Suppressor macrophage treated with lipopolysaccharide for 1 hour (primary cell): ENCODE data around the gene FXYD6.

Experiments used
- DNase-seq, 3 donors: peaks; one replicate each; pipeline ENCODE4 v3.0.0-alpha.2; 2020 to 2022

The FXYD6 gene

DNA sequence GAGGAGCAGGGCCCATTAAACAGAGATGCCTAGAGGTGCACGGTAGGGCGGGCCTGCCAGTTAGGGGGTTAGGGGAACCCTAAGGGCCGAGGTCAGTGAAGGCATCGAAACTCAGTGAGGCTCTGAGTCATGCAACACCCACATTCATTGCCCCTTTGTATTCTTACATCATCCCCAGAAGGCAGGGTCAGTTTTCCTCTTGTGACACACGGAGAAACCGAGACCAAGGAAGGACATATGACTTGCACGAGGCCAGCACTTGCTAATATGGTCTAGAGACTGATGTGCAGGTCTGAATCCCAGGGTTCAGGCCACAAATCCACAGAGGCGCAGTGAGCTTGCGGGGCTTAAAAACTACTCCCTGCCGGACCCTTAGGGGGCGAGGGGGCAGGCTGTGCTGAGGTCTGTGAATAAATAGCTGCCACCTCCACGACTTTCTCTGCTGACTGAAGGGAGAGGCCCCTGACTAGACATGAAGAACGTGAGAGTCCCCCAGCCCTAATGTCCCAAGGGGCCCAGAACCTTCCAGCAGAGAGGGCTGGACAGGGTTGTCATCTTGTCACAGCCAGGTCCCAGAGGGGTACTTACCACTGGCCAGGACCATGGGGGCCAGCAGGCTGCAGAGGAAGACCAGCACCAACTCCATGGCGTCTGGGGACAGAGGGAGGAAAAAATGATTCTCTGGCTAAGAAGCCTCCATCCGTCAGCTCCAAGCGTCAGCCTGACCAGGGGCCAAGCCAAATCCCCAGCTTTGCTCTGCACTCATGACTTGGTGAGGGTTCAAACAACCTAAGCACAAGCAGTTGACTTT is 34.1 kb downstream of the FXYD6 start:
- DNase-seq, result peak; percentile 95 to 99 (median 98)

DNA sequence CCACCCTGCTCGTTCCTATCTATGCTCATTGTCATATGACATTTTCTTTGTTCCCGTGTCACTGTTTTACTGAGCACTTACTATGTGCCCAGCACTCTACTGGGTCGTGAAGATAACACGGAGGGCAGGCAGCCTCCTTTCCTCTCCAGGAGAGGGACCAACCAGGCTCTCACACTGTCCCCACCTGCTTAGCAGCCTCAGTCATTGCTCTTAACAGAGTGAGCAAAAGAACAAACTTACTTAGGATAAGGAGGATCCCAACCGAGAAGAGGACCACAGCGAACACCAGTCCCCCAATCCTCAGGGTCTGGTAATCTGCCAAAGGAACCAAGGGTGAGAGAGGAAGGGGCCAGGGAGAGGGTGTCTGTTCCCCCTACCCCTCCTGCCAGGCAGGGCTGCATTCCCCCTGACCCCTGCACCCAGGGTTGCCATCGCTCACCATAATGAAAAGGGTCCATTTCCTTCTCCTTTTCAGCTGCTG is 34.9 kb downstream of the FXYD6 start:
- DNase-seq, result peak; percentile 47 to 55 (median 55)

DNA sequence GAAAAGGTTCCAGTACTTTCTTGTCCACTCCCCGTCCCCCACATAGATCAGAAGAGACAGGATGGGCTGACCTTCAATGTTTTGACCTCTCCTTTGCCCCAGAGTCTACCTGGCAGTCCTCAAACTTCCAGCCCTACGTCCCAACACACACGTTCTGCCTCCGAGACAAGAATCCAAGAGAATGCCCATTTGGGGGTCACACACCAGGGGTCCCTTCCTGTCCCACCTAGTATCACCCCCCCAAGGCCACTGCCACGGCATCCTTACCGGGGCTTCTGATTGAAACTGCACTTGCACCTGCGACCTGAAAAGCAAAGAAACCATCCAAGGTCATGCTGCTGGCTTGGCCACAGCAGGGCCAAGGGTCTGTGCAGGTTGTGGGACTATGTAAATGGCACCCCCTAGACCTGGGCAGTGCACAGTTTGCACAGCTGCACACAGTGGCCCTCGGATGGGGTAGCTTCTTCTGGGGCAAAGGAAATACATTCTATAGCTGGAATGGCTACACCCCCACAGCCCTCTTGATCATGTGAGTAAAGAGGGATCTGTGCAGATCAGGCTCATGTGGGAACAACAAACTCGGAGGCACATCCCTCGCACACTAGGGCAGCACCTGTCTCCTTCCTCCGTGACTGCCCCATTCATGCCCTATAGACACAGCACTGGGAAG is 35.4 kb downstream of the FXYD6 start:
- no peak for DNase-seq

DNA sequence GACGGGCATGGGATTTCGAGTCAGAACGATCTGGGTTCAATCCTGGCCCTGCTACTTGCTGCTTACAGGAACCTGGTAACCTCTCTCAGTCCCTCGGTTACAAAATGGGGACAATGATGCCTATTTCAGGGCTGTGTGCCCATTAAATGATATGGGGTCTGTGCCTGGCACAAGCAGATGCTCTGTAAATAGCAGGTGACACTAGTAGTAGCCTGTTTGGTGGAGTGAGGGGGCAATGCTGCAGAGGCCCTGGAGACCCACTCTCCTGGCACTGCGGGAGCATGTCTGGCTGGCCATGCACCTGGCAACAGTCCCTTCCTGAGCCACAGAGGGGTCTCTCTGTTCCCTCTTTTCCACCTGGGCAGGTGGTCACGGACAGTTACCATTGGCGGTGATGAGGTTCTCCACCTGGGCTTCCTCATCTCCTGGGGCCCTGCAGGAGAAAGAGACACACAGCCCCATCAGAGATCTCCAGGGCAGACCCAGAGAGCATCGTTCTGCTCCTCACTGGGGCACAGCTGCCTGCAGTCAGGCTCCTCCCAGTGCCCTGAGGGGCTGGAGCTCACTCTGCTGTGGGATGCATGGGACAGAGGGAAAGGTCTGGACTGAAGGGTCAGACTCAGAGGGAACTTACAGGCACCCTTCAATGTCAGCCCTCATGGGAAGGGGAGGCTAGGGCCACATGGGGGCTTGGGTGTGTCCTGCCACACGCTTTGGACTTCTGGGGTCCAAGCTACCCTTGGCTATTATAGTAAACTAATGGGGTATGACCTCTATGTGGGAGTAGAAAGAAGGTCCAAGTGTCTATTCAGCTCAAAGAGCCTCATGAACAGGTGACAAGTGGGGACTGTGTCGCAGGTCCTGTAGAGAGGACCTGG is 36.3 kb downstream of the FXYD6 start:
- DNase-seq, result no peak

DNA sequence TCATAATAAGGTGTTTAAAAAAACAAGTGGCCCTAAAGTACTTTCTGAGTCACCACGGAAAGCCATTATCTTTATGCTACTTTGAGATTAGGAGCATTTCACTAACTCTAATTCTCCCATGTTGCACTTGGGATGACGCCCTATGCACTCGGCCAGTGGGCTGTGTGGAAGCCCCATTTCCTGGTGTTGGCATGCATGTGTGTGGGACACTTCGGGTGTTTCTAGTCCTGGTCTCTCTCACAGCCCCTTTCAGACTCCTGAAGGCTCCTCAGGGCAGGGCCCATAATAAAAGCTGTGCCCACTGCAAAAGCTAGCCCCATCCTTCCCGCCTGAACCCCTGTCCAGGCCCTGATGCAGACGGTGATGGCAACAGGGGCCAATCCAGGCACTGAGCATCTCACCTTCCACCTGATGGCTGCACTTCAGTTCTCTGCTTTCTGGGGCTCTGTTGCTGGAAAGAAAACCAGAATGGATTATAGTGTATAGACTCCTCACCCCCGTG is 37.0 kb downstream of the FXYD6 start:
- DNase-seq, result no peak

DNA sequence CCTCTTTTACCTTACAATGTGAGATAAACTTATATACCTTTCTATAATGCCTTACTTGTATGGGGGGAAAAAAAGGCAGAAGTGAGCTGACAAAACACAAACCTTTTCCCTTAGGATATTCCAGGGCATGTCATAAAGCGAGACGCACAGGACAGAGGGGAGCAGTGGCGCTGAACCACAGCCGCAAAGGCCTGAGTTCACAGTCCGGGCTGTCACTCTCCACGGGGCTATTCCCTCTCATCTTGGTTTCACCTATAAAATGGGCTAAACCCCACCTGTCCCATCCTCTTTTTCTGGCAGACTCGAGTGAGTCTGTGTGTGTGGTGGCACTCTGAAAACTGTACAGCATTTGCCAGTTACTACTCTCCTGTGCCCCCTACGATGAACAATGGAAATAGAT is 37.6 kb downstream of the FXYD6 start:
- DNase-seq, result no peak

DNA sequence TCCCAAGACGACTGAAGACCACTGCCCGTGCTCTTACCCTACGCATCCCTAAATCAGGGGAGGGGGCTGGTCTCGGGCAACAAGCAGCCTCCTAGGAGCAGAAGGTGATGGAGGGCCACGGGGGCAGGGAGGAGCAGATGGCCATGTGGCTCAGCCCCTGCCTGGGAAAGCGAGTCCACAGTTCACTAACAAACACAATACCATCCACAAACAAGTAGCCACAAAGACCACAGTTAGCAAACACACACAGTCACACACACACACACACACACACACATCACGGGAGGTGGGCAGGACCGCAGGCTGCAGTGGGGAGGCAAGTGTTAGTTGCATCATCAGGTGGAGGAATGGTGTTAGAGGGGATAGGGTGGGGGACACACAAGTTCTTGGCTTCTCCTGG is 38.7 kb downstream of the FXYD6 start:
- no peak for DNase-seq

DNA sequence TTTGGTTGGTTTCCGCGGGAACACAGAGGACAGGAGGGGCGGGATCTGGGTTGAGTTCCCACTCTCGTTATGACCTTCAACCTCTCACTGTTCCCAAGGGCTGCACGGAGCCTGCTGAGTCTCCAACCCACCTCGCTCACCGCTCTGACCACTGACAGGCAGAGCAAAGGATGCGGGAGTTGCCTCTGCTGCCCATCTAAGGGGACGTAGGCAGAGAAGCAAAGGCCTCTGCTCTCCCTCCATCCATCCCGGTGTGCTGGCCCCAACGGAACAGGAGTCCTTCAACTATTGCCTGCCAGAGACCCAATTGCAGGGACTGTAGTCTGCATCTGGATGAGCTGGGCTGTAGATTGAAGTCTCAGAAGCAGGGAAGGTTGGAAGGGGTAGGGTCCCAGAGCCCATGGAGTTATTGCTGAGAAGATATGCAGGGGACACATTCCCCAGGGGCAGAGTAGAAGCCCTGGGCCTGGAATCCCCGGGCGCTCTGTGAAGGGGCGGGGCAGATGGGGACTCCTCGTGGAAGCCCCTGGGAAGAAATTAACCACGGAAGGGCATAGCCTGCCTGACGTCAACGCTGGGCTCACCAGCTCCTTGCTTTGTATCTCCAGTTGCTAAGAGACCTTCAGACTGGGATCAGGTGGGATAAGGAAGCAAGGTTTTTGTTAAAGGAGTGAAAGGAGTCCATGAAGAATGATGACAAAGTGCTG is 39.2 kb downstream of the FXYD6 start:
- peak; percentile 32 to 59 (median 37) for DNase-seq

DNA sequence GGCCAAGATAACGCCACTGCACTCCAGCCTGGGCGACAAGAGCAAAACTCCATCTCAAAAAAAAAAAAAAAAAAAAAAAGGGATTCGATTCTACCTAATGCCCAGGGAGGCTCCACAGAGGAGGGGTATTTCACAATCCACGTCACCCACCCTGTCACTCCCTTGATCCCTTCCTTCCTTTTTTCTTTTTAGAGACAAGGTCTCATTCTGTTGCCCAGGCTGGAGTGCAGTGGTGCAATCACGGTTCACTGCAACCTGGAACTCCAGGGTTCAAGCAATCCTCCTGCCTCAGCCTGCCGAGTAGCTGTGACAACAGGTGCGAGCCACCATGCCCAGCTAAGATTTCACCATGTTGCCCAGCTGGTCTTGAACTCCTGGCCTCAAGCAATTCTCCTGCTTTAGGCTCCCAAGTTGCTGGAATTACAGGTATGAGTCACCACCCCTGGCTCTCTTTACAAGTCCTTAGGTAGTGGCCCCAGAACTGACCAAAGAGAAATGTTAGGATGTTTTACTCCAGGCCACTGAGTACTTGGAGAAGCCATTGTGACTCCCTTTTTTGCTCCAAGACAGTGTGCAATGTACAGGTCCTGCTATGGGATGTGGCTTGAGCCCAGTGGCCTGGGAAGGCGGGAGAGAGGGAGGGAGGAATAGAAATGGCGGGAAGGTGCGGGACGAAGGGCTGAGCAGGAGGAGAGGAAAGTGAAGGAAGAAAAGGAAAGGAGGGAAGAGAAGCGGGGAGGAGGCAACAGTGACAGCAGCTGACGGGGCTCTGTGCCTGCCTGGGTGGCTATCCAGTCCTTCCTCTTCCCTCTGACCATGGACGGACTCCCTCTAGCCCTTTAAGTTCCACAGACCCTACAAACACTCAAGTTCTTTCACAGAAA is 40.1 kb downstream of the FXYD6 start:
- peak; percentile 44 to 50 (median 46) for DNase-seq

DNA sequence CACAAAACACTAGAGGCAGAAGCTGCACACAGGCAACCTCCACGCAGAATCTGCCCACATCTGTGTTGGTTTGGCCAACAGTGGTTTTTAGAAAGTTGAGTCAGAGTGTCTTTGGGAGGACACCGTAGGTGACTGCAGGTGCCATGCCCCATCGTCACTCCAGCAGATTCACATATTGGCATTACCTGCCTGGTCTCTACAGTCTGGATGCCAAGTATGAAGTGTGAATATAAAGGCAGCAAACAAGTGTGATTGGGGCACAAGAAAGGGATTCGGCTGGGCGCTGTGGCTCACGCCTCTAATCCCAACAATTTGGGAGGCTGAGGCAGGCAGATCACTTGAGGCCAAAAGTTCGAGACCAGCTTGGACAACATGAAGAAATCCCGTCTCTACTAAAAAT is 40.9 kb downstream of the FXYD6 start:
- no peak for DNase-seq

DNA sequence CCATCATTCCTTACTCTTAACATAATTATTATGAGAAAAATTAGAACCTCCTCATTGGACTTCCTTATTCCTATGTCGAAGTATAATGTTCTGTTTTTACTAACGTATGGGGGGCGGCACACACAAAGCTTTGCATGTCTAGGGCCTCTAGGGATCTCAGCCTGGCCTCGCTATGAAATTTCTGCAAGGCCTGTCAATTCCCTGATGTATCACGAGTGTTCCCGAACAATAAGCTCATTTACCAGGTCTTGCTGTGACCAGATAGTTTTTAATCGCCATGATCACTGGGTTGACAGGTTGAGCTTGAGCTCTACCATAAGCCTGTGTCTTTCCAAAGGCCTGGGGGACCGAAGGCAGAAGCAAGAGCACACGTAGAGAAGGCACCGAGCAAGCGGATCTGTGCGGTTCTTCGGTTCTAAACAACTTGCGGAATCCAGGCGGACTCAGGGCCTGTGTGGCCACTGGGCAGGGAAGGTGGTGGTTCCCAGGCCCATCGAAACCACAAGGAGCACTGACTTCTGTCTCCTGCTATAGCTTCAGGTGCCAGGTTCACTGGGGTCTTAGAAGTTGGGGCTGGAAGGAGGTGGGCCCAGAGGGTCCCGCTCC is 41.5 kb downstream of the FXYD6 start:
- DNase-seq, result no peak

DNA sequence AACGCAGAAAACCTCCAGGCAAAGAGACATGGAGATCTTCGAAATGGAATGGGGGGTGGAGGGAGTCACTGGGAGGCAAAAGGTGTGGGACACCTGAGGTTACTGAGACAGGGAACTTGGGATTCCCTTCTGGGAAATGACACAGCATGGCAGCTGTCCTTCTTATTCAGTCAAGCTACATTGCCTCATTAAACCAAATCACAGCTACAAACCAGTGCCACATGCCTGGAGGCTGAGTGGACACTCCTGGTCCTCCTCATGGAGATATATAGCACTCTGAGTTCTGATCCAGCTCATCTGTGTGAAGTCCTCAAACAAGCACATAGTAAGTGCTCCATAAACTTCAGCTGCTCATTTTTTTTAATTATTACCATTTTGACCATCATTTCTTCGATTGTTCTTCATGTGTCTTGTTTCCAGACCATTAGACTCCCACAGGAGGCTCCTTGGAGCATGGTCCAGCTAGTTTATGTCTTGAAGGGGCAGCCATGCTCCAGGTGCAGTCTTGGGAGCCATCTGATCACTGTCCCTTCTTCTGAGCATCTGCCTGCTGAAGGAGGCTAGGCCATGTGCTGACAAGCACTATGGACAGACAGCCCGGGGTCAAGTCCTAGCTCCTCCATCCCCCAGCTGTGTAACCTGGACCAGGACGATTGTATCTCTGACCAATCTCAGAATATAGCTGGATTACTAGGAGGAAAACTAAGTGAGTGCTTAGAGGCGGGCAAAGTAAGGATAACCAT is 42.2 kb downstream of the FXYD6 start:
- DNase-seq, result no peak

DNA sequence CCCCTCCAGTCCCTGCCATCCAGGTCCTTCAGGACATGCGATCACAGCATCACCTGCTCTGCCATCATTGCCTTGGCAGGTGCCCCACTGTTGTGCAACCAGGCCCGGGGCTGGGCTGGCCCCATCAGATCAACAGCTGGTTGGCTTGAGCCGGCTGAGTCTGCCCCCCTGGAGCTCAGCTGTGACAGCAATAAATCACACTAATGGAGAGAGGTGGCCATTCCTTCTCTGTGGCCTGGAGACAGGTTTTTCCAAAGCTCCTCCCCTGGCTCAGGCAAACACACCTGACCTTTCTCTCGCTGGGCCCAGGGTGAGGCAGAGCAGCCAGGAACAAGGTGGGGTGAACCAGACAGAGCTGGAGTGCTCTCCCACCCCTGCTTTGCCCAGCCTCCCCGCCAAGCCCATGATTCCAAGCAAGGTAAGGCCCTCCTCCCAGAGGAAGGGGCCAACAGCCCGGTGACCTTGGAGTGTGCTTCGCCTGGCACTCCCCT is 43.0 kb downstream of the FXYD6 start:
- no peak for DNase-seq

DNA sequence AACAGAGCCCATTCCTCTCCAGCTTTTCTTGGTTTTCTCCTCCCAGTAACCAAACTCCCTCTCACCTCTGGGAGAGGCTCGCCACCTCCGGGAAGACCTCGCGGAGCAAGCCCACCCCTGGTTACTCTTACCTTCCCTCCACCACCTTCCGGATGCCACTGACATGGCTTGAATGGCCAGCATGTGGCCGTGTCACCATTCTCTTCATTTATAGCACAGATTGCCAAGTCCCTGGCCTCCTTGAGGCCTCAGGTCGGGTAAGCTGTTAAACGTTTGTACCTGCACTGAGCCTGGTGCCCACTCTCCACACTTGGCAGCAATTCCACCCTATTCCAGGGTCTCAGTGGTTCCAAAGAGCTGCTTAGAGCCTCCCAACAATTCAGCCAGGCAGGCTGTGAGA is 43.9 kb downstream of the FXYD6 start:
- DNase-seq, result no peak

DNA sequence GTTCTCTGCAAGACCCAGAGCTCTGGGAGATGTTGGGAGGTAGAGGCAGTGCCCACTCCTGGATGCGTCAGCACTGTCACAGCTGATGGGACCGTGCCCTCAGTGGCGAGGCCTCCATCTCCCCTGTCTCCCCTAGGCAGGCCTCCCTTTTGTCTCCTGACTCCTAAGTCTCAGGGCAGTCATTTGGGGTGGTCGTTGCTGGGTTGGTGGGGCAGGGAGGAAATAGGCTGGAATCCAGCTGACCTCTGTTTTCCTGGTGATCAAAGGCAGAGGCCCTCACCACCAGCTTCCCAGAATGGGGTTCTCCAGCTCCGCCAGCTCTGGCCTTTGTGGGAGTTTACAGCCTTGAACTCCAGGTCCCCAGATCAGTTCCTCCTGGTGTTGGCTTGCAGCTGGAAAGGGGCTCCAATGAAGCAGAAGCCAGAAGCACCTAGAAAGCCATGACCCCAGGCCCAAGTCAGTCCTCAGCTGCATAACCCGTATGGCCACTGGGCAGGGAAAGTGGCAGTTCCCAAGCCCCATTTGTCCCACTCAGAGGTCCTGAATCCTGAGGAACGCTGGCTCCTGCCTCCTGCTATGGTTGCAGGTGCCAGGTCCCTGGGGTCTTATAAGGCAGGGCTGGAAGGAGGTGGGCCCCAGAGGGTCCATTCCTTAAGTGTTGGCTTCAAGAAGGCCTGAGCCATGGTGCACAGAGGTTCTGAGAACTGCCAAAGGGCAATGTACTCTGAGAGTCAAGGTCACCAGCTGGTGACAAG is 44.6 kb downstream of the FXYD6 start:
- no peak for DNase-seq

DNA sequence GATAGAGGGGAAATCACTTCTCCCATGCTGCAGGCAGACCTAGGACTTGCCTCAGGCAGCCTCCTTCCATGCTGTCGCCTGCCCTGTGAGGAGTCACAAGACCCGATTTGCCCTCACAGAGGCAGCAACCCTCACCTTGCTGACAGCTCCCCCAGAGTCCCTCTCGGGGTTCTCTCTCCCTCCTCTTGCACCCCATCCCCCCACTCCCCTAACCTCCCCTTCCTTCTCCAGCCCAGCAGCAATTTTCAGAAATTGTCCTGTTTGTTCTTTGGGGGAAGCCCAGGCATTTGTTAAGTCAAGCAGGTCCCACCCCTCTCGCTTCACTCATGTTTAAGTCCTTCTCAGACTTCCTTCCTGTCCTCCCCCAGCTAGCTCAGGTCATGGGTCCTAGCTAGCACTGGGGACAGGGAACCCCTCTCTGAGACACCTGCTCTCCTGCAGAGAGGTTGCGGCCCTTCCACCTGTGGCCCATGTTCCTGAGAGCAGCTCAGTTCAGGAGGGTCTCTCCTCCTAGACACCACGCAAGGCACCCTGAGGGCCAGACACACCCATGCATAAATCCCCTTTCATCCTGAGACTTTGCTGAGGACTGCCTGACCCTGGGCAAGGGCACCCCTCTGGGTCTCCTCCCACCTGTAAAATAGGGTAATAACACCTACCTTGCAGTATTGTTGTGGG is 45.6 kb downstream of the FXYD6 start:
- peak; percentile 45 to 55 (median 54) for DNase-seq

DNA sequence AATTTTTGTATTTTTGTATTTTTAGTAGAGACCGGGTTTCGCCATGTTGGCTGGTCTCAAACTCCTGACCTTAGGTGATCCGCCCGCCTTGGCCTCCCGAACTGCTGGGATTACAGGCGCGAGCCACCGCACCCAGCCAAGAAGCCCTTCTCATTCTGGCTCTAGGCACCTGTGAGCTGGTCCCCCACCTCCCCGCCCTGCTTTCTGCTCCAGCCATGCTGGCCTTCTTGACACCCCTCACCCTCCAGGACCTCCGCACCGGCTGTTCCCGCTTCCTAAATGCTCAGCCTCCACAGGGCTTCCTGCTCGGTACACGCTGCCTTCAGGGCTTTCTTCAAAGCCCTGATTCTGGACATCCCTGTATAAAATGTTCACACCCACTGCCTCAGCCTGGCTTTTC is 46.4 kb downstream of the FXYD6 start:
- DNase-seq, result no peak

DNA sequence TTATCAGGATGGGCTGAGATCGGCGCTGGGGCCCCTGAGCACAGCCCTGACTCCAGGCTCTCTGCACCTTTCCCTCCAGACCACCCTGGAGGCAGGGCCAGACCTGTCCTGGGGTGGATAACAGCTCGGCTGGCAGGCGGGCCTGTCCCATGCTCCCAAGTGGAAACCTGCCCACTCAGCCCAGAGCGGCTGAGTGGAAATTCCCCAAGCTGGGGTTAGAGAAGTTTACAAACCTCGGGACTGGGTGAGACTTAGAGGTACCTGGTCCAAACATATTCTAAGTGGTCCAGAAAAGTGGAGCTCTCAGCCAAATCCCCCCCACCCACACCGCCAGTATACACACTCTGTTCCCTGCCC is 47.1 kb downstream of the FXYD6 start:
- peak; percentile 60 to 77 (median 75) for DNase-seq
